Calu3 (cell line): ENCODE measurements around the gene PHF12. TPM values are rescaled to one million over a fixed set of nuclear protein-coding genes. Genes with fewer than 3 reads are reported as not detected.
"Not testable (repeated sequence)": the region's sequence is repeated elsewhere in the genome, so short reads cannot be mapped to it uniquely, and the experiment has no call there.

ENCODE experiments used
- BruUV-seq: library from RNA; stranded (reverse); fragments of 400-500 nt; replicated peaks from 2 replicates; lab custom pipeline; 2021; lab: Mats Ljungman, UMichigan
- CTCF ChIA-PET: fragments of 300-600 bp; sonication (Branson Sonifier 250); formaldehyde crosslinking; loops from one replicate; lab custom pipeline; 2022; ENCODE audit warnings: antibody characterized with exemption; lab: Charles Lee
- DNase-seq: peaks from one replicate; pipeline ENCODE4 v3.0.0; 2022
- H3K27ac Mint-ChIP-seq: one replicate; pipeline ENCODE4 v1.8.0; 2022; ENCODE audit warnings: mixed read lengths; ENCODE audit not compliant: unreplicated experiment
- H3K27me3 Mint-ChIP-seq: one replicate; pipeline ENCODE4 v1.8.0; 2022; ENCODE audit warnings: mixed read lengths; ENCODE audit not compliant: unreplicated experiment
- H3K36me3 Mint-ChIP-seq: one replicate; pipeline ENCODE4 v1.8.0; 2022; ENCODE audit warnings: mild to moderate bottlenecking, moderate library complexity, mixed read lengths; ENCODE audit not compliant: insufficient read depth, unreplicated experiment
- H3K4me1 Mint-ChIP-seq: one replicate; pipeline ENCODE4 v1.8.0; 2022; ENCODE audit warnings: mild to moderate bottlenecking, low read depth, mixed read lengths; ENCODE audit not compliant: unreplicated experiment
- H3K4me3 Mint-ChIP-seq: one replicate; pipeline ENCODE4 v1.8.0; 2022; ENCODE audit warnings: mild to moderate bottlenecking, low read depth, moderate library complexity, mixed read lengths; ENCODE audit not compliant: unreplicated experiment
- H3K9me3 Mint-ChIP-seq: one replicate; pipeline ENCODE4 v1.8.0; 2022; ENCODE audit warnings: low read depth, mixed read lengths; ENCODE audit not compliant: unreplicated experiment
- CTCF ChIP-seq: fragments of 200-600 bp; IDR thresholded peaks from one replicate; pipeline ENCODE4 v1.8.0; 2022; ENCODE audit warnings: antibody characterized with exemption; ENCODE audit not compliant: unreplicated experiment
- intact Hi-C: fragments of 100-400 bp; cut with micrococcal nuclease; formaldehyde crosslinking; loops from one replicate; pipeline ENCODE4 v1.10.0; 2022; ENCODE audit not compliant: unreplicated experiment
- total RNA-seq: library from RNA; stranded (reverse); gene quantifications from 2 replicates; pipeline ENCODE4 v1.2.3, GENCODE V29; 2022

Gene PHF12
- total RNA-seq, 1 experiment from 2014 or later, result 54.0 TPM

GRCh38 chr17:28880572-28880945 is 70.8 kb downstream of the PHF12 start:
- Mint-ChIP-seq H3K27ac (no peak overlapping the region), H3K36me3 (peaks cover 10% of the 10 kb centered on the region), H3K27me3 (no peaks in the 10 kb centered on the region), H3K4me1 (peaks cover 9% of the 10 kb centered on the region), H3K4me3 (no peak overlapping the region), H3K9me3 (no peaks in the 10 kb centered on the region)
- no peak for DNase-seq
- BruUV-seq, result no TSS peak
- CTCF ChIA-PET, result no interaction called here
- no peak for TF ChIP-seq CTCF
- intact Hi-C loops, result no loop called here

GRCh38 chr17:28879886-28880571 is 71.3 kb downstream of the PHF12 start:
- no peak for TF ChIP-seq CTCF
- H3K4me3 Mint-ChIP-seq, result no peak overlapping the region
- no peak for DNase-seq
- H3K27ac Mint-ChIP-seq, result no peak overlapping the region
- H3K36me3 Mint-ChIP-seq, result peaks cover 10% of the 10 kb centered on the region
- CTCF ChIA-PET, result interaction anchor here (0.6 to 1.6 kb wide), 6 partner anchors 15 to 153 kb away, joined by 3 to 17 read pairs (median 7); partner anchors contain the start of gene TLCD1
- intact Hi-C loops, result loop anchor here (5.0 to 10.0 kb wide), 2 partner anchors 118 to 155 kb away; partner anchors contain the start of genes NEK8 and TLCD1
- H3K4me1 Mint-ChIP-seq, result peaks cover 11% of the 10 kb centered on the region
- TSS peak; percentile 47 for BruUV-seq
- H3K27me3 Mint-ChIP-seq, result no peaks in the 10 kb centered on the region
- H3K9me3 Mint-ChIP-seq, result no peaks in the 10 kb centered on the region

GRCh38 chr17:28878981-28879380 is 72.3 kb downstream of the PHF12 start:
- H3K36me3 Mint-ChIP-seq, result peaks cover 10% of the 10 kb centered on the region
- no peak overlapping the region for H3K4me3 Mint-ChIP-seq
- no peaks in the 10 kb centered on the region for H3K27me3 Mint-ChIP-seq
- CTCF ChIA-PET, result interaction anchor here (0.6 to 1.6 kb wide), 8 partner anchors 16 to 152 kb away, joined by 3 to 17 read pairs (median 4); partner anchors contain the start of gene TLCD1
- H3K4me1 Mint-ChIP-seq, result peaks cover 11% of the 10 kb centered on the region
- no peak overlapping the region for H3K27ac Mint-ChIP-seq
- no peaks in the 10 kb centered on the region for H3K9me3 Mint-ChIP-seq
- DNase-seq, result peak; percentile 65
- BruUV-seq, result no TSS peak
- peak; percentile 41 for TF ChIP-seq CTCF
- intact Hi-C loops, result loop anchor here (5.0 to 10.0 kb wide), 2 partner anchors 117 to 154 kb away; partner anchors contain the start of genes NEK8 and TLCD1

GRCh38 chr17:28878158-28878910 is 73.0 kb downstream of the PHF12 start:
- intact Hi-C loops, result loop anchor here (5.0 to 10.0 kb wide), 2 partner anchors 116 to 154 kb away; partner anchors contain the start of genes NEK8 and TLCD1
- no peak for TF ChIP-seq CTCF
- CTCF ChIA-PET, result interaction anchor here (1.0 to 1.6 kb wide), 6 partner anchors 70 to 151 kb away, joined by 3 to 17 read pairs (median 7); partner anchors contain the start of gene TLCD1
- no peaks in the 10 kb centered on the region for H3K9me3 Mint-ChIP-seq
- no peak overlapping the region for H3K4me3 Mint-ChIP-seq
- H3K27me3 Mint-ChIP-seq, result no peaks in the 10 kb centered on the region
- DNase-seq, result no peak
- peaks cover 10% of the 10 kb centered on the region for H3K36me3 Mint-ChIP-seq
- no TSS peak for BruUV-seq
- H3K4me1 Mint-ChIP-seq, result peaks cover 11% of the 10 kb centered on the region
- no peak overlapping the region for H3K27ac Mint-ChIP-seq

GRCh38 chr17:28877150-28877711 is 74.1 kb downstream of the PHF12 start:
- H3K9me3 Mint-ChIP-seq, H3K36me3 Mint-ChIP-seq, H3K27me3 Mint-ChIP-seq, CTCF ChIA-PET, DNase-seq, BruUV-seq, H3K4me3 Mint-ChIP-seq, H3K27ac Mint-ChIP-seq: not testable (repeated sequence)
- H3K4me1 Mint-ChIP-seq, result peaks cover 11% of the 10 kb centered on the region
- intact Hi-C loops, result loop anchor here (5.0 to 10.0 kb wide), 2 partner anchors 115 to 152 kb away; partner anchors contain the start of genes NEK8 and TLCD1
